ENCODE results near the gene ACOT4. TPM values are rescaled to one million over a fixed set of nuclear protein-coding genes. Genes with fewer than 3 reads are reported as not detected.

The ACOT4 gene
- total and polyA plus RNA-seq, 9 donors, result 0.28 to 3.9 (median 0.38) TPM

DNA sequence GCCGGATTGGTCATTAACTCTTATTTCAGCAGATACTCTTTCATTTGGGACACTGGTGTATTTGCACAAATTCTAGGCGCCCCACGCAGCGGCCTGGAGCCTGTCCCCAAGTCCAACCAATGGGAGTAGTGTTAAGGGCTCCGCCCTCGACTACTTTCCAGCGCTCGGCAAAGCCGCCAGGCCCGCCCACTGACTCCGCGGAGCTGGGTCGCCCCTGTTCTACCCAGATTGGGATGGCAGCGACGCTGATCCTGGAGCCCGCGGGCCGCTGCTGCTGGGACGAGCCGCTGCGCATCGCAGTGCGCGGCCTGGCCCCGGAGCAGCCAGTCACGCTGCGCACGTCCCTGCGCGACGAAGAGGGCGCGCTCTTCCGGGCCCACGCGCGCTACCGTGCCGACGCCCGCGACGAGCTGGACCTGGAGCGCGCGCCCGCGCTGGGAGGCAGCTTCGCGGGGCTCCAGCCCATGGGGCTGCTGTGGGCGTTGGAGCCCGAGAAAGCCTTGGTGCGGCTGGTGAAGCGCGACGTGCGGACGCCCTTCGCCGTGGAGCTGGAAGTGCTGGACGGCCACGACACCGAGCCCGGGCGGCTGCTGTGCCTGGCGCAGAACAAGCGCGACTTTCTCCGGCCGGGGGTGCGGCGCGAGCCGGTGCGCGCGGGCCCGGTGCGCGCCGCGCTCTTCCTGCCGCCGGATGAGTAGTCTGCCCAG lies 20.8 kb downstream of the ACOT4 start, which contains the start of gene ACOT6:
Gene ACOT6, plus strand, starts transcription at position 179 of the 707 bp plus-strand sequence. Its CDS starts 55 bp downstream, at position 234.
- Histone ChIP-seq H3K36me3 (no peaks in the 10 kb centered on the region), H3K4me1 (ENCODE audit: insufficient read depth) (no peaks in the 10 kb centered on the region), H3K27ac (peak within 1 kb of the TSS; percentile 42 to 92), H3K4me3 (peak within 1 kb of the TSS; percentile 60), H3K9me3 (no peaks in the 10 kb centered on the region), H3K27me3 (no peaks in the 10 kb centered on the region)
- 0 to 1% (median 1%) methylated on average over 50 to 84 of the region's 84 CpGs for WGBS, 3 donors
- TF ChIP-seq, protein P1, sequence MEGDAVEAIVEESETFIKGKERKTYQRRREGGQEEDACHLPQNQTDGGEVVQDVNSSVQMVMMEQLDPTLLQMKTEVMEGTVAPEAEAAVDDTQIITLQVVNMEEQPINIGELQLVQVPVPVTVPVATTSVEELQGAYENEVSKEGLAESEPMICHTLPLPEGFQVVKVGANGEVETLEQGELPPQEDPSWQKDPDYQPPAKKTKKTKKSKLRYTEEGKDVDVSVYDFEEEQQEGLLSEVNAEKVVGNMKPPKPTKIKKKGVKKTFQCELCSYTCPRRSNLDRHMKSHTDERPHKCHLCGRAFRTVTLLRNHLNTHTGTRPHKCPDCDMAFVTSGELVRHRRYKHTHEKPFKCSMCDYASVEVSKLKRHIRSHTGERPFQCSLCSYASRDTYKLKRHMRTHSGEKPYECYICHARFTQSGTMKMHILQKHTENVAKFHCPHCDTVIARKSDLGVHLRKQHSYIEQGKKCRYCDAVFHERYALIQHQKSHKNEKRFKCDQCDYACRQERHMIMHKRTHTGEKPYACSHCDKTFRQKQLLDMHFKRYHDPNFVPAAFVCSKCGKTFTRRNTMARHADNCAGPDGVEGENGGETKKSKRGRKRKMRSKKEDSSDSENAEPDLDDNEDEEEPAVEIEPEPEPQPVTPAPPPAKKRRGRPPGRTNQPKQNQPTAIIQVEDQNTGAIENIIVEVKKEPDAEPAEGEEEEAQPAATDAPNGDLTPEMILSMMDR (IDR thresholded peaks at IDR 0.05), result no peak
- peak; percentile 28 for TF ChIP-seq POLR2A (IDR thresholded peaks at IDR 0.05)
- intact Hi-C loops (cut with DNase I), result no loop called here
- DNase-seq, result peak; percentile 71 to 85 (median 75)

DNA sequence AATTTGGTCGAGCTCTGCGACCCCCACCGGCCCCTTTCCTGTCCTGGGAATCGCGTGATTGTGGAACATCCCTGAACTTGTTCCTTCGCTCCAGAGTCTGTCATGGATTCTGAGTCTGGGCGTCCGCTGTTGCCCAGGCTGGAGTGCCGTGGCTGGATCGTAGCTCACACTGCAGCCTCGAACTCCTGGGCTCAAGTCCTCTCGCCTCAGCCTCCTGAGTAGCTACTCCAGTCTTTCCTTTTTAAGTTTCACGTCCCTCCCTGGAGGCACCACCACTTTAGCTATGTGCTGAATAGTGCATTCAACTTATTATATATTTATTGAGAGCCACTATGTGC lies 21.3 kb downstream of the ACOT4 start:
- DNase-seq, result no peak
- WGBS, 3 donors, result 1 to 2% (median 2%) methylated on average over 13 of the region's 13 CpGs
- intact Hi-C loops (cut with DNase I), result no loop called here
- Histone ChIP-seq H3K27me3 (no peaks in the 10 kb centered on the region), H3K27ac (peak overlapping the region; percentile 42 to 92), H3K4me3 (peak overlapping the region; percentile 60), H3K36me3 (no peaks in the 10 kb centered on the region), H3K9me3 (no peaks in the 10 kb centered on the region), H3K4me1 (ENCODE audit: insufficient read depth) (no peaks in the 10 kb centered on the region)
- TF ChIP-seq EP300 (IDR thresholded peaks at IDR 0.05) (no peak), POLR2A (IDR thresholded peaks at IDR 0.05) (no peak)

- TF ChIP-seq, protein P1 (IDR thresholded peaks at IDR 0.05), result no peak
- no peak for TF ChIP-seq POLR2A (IDR thresholded peaks at IDR 0.05)
- TF ChIP-seq EP300 (IDR thresholded peaks at IDR 0.05), result no peak
- intact Hi-C loops (cut with DNase I), result no loop called here
- WGBS, 3 donors, result 80 to 88% (median 85%) methylated on average over 3 of the region's 3 CpGs
Observed at GRCh38 chr14:73613419-73613963, 21.8 kb downstream of the ACOT4 start.

DNA sequence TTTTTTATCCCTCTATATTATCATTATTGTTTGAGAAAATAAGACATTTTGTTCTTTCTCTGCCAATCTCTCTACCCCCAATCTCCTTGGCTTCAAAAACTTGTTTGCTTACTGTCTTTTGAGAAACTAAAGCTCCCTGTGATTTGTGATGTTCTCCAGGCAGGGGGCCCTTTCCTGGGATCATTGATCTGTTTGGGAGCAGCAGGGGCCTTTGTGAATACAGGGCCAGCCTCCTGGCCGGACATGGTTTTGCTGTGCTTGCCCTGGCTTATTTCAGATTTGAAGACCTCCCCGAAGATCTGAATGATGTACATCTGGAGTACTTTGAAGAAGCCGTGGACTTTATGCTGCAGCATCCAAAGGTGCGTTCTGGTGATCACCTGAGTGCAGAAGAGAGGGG lies 25.2 kb downstream of the ACOT4 start:
- DNase-seq, result no peak
- 68 to 86% (median 78%) methylated on average over 4 of the region's 4 CpGs for WGBS, 3 donors
- Histone ChIP-seq H3K4me1 (ENCODE audit: insufficient read depth) (no peaks in the 10 kb centered on the region), H3K36me3 (no peaks in the 10 kb centered on the region), H3K9me3 (no peaks in the 10 kb centered on the region), H3K27me3 (no peaks in the 10 kb centered on the region), H3K4me3 (no peak overlapping the region), H3K27ac (no peak overlapping the region)
- TF ChIP-seq EP300 (IDR thresholded peaks at IDR 0.05) (no peak), POLR2A (IDR thresholded peaks at IDR 0.05) (no peak)
- TF ChIP-seq, protein P1 (IDR thresholded peaks at IDR 0.05), result no peak
- intact Hi-C loops (cut with DNase I), result no loop called here

More at GRCh38 chr14:73613419-73613963, 21.8 kb downstream of the ACOT4 start:
- H3K9me3 ChIP-seq, result no peaks in the 10 kb centered on the region
- H3K36me3 ChIP-seq, result no peaks in the 10 kb centered on the region
- no peak for DNase-seq
- no peak overlapping the region for H3K4me3 ChIP-seq
- no peaks in the 10 kb centered on the region for H3K4me1 ChIP-seq (ENCODE audit: insufficient read depth)
- no peaks in the 10 kb centered on the region for H3K27me3 ChIP-seq
- H3K27ac ChIP-seq, result peak overlapping the region in 1 of 2 donors; percentile 92

GRCh38 chr14:73619524-73619923 lies 27.9 kb downstream of the ACOT4 start:
- WGBS, 3 donors, result 80 to 100% (median 87%) methylated on average over 1 of the region's 1 CpG
- Histone ChIP-seq H3K4me3 (no peak overlapping the region), H3K27ac (no peak overlapping the region), H3K36me3 (no peaks in the 10 kb centered on the region), H3K27me3 (no peaks in the 10 kb centered on the region), H3K4me1 (ENCODE audit: insufficient read depth) (no peaks in the 10 kb centered on the region), H3K9me3 (no peaks in the 10 kb centered on the region)
- intact Hi-C loops (cut with DNase I), result no loop called here
- no peak for DNase-seq
- no peak for TF ChIP-seq POLR2A (IDR thresholded peaks at IDR 0.05)
- no peak for TF ChIP-seq EP300 (IDR thresholded peaks at IDR 0.05)
- TF ChIP-seq, protein P1 (IDR thresholded peaks at IDR 0.05), result no peak

Measured in ovary (tissue), 9 donors.